NB4 (cell line): ENCODE data around the gene EXTL2.

ENCODE experiments used
- CTCF ChIP-seq: IDR thresholded peaks from one replicate; pipeline ENCODE4 v1.5.1; 2012; ENCODE audit warnings: low read depth, low read length
- MAX ChIP-seq: IDR thresholded peaks from 2 replicates; pipeline ENCODE4 v1.6.1; 2011; ENCODE audit warnings: low read depth, low read length
- MYC ChIP-seq: IDR thresholded peaks from 2 replicates; pipeline ENCODE4 v1.6.1; 2011; ENCODE audit warnings: low read depth, low read length
- POLR2A ChIP-seq: IDR thresholded peaks from 2 replicates; pipeline ENCODE4 v1.6.1; 2011; ENCODE audit warnings: mild to moderate bottlenecking; ENCODE audit not compliant: insufficient read length; ENCODE audit errors: extremely low read depth

GRCh38 chr1:100847361-100848082, 47.1 kb downstream of the EXTL2 start:
- TF ChIP-seq CTCF = no peak
- no peak for TF ChIP-seq POLR2A
- no peak for TF ChIP-seq MAX
- TF ChIP-seq MYC = no peak
